Left forelimb (tissue), 1 donor: Measurements from ENCODE around the gene CES5A.
"Not testable (repeated sequence)": the region's sequence is repeated elsewhere in the genome, so short reads cannot be mapped to it uniquely, and the experiment has no call there.

Experiments
- DNase-seq: peaks from one replicate; pipeline ENCODE4 v3.0.0-alpha.2; 2018; ENCODE audit warnings: low spot score

Gene CES5A

GRCh38 chr16:55873122-55873521 is 2.1 kb downstream of the CES5A start:
- DNase-seq = no peak

GRCh38 chr16:55872130-55872529 is 3.0 kb downstream of the CES5A start:
- no peak for DNase-seq

- no peak for DNase-seq
Observed at GRCh38 chr16:55871411-55872038, 3.6 kb downstream of the CES5A start.

- no peak for DNase-seq
Observed at GRCh38 chr16:55868980-55869379, 6.2 kb downstream of the CES5A start.

GRCh38 chr16:55868137-55868536 is 7.0 kb downstream of the CES5A start:
- DNase-seq = no peak

GRCh38 chr16:55861288-55861687 is 13.9 kb downstream of the CES5A start:
- DNase-seq = no peak

- DNase-seq = not testable (repeated sequence)
Observed at GRCh38 chr16:55857650-55858049, 17.5 kb downstream of the CES5A start.

GRCh38 chr16:55856950-55857349 is 18.2 kb downstream of the CES5A start:
- no peak for DNase-seq

- no peak for DNase-seq
Observed at GRCh38 chr16:55853114-55853513, 22.1 kb downstream of the CES5A start.

- DNase-seq = no peak
Observed at GRCh38 chr16:55849536-55849935, 25.6 kb downstream of the CES5A start.

GRCh38 chr16:55846598-55847346 is 28.4 kb downstream of the CES5A start:
- no peak for DNase-seq

- no peak for DNase-seq
Observed at GRCh38 chr16:55843105-55843395, 32.1 kb downstream of the CES5A start.

- DNase-seq = no peak
Observed at GRCh38 chr16:55842369-55843104, 32.6 kb downstream of the CES5A start.

- DNase-seq = no peak
Observed at GRCh38 chr16:55839115-55839514, 36.1 kb downstream of the CES5A start.

- DNase-seq = no peak
Observed at GRCh38 chr16:55836158-55836611, 39.0 kb downstream of the CES5A start.

- DNase-seq = no peak
Observed at GRCh38 chr16:55835581-55835980, 39.6 kb downstream of the CES5A start.

GRCh38 chr16:55835173-55835572 is 40.0 kb downstream of the CES5A start:
- not testable (repeated sequence) for DNase-seq

- no peak for DNase-seq
Observed at GRCh38 chr16:55834049-55834448, 41.1 kb downstream of the CES5A start.

- DNase-seq = peak; percentile 42
Observed at GRCh38 chr16:55832773-55833691, 42.1 kb downstream of the CES5A start, which contains the start of gene CES1. TSS of gene CES1 (minus strand) at chr16:55833096. CDS start at chr16:55833055, 41 bp downstream.

- DNase-seq = no peak
Observed at GRCh38 chr16:55832425-55832772, 42.8 kb downstream of the CES5A start.

- peak; percentile 47 for DNase-seq
Observed at GRCh38 chr16:55830658-55831294, 44.4 kb downstream of the CES5A start.

- DNase-seq = peak; percentile 40
Observed at GRCh38 chr16:55829232-55829631, 45.9 kb downstream of the CES5A start.
